Esophagus muscularis mucosa (tissue), 4 donors: ENCODE data around the gene GARIN5B. TPM values are rescaled to one million over a fixed set of nuclear protein-coding genes. Genes with fewer than 3 reads are reported as not detected.

Experiments
- DNase-seq: peaks from one replicate; pipeline ENCODE4 v3.0.0-alpha.2; 2017; ENCODE audit errors: extremely low spot score
- H3K27ac ChIP-seq, 4 donors: fragments of 200-600 bp; sonication (generic); replicated peaks in 1 of 4; 1 replicate in 3 of 4; 2 replicates in 1 of 4; pipeline ENCODE4 v1.5.1; 2016 to 2019; ENCODE audit warnings: mild to moderate bottlenecking in 1 of 4
- H3K27me3 ChIP-seq, 4 donors: fragments of 200-600 bp; sonication (generic); one replicate each; pipeline versions ENCODE4 v1.5.1 to v1.6.0; 2016 to 2019
- H3K36me3 ChIP-seq, 4 donors: fragments of 200-600 bp; sonication (generic); one replicate each; pipeline ENCODE4 v1.5.1; 2016 to 2019
- H3K4me1 ChIP-seq, 4 donors: fragments of 200-600 bp; sonication (generic); one replicate each; pipeline ENCODE4 v1.5.1; 2016 to 2019
- H3K4me3 ChIP-seq, 4 donors: fragments of 200-600 bp; sonication (generic); 1 replicate in 2 of 4; 2 replicates in 2 of 4; pipeline ENCODE4 v1.5.1; 2016 to 2019; ENCODE audit warnings: mild to moderate bottlenecking in 4 of 4, moderate library complexity in 1 of 4
- H3K9me3 ChIP-seq, 4 donors: fragments of 200-600 bp; sonication (generic); 1 replicate in 3 of 4; 2 replicates in 1 of 4; pipeline ENCODE4 v1.5.1; 2016 to 2019
- EP300 ChIP-seq: sonication (generic); formaldehyde crosslinking; IDR thresholded peaks from one replicate; pipeline ENCODE4 v1.6.1; 2017; ENCODE audit warnings: antibody characterized with exemption
- POLR2A ChIP-seq: fragments of 450-650 bp; IDR thresholded peaks from one replicate; pipeline ENCODE4 v1.6.1; 2017; ENCODE audit warnings: antibody characterized with exemption, moderate library complexity, mild to moderate bottlenecking, low read depth
- POLR2AphosphoS5 ChIP-seq, 2 donors: sonication (generic); formaldehyde crosslinking; IDR thresholded peaks; one replicate each; pipeline ENCODE4 v1.6.1; 2017; ENCODE audit warnings: antibody characterized with exemption in 2 of 2
- WGBS: methylation state at CpG from one replicate; pipeline ENCODE4 v1.1.5; 2018; 5-methylcytosine and 5-hydroxymethylcytosine counted together
- intact Hi-C: fragments of 100-400 bp; cut with DNase I; formaldehyde crosslinking; loops from one replicate; pipeline ENCODE4 v1.15.1; 2023
- total RNA-seq, 4 donors: library from RNA; depleted of rRNA; stranded (reverse); fragments of >200 nt; gene quantifications; one replicate each; pipeline versions ENCODE4 v1.1.0 to v1.2.1, GENCODE V29; 2016
- TF ChIP-seq, protein P1 (sequence below), 3 experiments: fragments of 200-600 bp in 2 of 3; fragments of 450-650 bp in 1 of 3; sonication (generic) in 2 of 3; IDR thresholded peaks; one replicate each; pipeline ENCODE4 v1.5.1; 2017 to 2019; ENCODE audit warnings: antibody characterized with exemption in 3 of 3, mild to moderate bottlenecking in 2 of 3, moderate library complexity in 1 of 3

GARIN5B gene
- total RNA-seq, 4 donors from 2014 or later, result not detected

DNA sequence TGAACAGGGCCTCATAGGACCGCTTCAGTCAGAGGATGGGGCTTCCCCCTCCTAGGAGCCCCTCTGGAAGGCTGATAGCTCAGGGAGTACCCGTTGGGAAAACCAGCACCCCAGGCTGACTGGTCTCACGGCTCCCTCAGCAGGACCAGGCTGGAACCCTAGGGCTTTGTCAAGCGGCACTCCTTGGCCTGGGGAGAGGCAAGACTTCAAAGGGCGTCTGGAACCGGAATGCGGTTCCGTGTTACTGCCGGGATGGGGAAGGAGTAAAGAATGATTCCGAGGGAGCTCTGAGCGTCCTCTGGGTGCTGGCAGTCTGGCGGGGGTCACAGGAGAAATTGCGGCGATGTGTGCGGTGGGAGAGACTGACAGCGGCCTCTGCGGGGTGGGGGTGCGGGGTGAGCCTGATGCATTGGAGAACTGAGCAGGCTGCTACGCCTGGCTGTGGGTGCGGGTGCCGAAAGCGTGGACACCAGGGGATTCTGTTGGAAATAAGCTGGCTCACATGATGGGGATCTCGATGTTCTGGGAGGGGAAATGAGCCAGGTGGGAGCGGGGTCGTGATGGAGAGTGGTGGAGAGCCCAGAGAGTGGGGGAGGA lies 10.4 kb downstream of the GARIN5B start:
- H3K27me3 ChIP-seq, result peaks cover 11 to 84% (median 46%) of the 10 kb centered on the region in 4 donors

DNA sequence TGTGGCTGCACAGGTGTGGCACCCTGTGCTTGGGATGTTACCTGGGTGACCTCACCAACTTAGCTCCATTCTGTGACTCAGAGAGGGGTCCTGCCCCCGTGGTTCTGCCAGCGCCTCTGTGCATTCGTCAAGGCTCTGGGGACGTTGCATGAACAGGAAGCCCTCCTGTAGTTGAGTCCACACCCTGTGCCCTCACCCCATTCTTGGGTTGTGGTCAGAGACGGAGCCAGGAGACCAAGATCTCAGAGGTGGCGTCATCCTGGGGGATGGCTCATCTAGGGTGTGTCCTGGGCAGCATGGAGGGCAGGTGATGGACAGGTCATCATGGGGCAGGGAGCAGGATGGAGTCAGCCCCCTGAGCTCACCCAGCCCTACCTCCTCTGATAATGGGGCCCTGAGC lies 11.0 kb downstream of the GARIN5B start:
- no peaks in the 10 kb centered on the region for H3K9me3 ChIP-seq
- H3K27me3 ChIP-seq, result peaks cover 11 to 79% (median 46%) of the 10 kb centered on the region in 4 donors
- intact Hi-C loops, result no loop called here
- TF ChIP-seq, protein P1, sequence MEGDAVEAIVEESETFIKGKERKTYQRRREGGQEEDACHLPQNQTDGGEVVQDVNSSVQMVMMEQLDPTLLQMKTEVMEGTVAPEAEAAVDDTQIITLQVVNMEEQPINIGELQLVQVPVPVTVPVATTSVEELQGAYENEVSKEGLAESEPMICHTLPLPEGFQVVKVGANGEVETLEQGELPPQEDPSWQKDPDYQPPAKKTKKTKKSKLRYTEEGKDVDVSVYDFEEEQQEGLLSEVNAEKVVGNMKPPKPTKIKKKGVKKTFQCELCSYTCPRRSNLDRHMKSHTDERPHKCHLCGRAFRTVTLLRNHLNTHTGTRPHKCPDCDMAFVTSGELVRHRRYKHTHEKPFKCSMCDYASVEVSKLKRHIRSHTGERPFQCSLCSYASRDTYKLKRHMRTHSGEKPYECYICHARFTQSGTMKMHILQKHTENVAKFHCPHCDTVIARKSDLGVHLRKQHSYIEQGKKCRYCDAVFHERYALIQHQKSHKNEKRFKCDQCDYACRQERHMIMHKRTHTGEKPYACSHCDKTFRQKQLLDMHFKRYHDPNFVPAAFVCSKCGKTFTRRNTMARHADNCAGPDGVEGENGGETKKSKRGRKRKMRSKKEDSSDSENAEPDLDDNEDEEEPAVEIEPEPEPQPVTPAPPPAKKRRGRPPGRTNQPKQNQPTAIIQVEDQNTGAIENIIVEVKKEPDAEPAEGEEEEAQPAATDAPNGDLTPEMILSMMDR (IDR thresholded peaks at IDR 0.05), result no peak
- TF ChIP-seq POLR2AphosphoS5 (IDR thresholded peaks at IDR 0.05), result no peak
- TF ChIP-seq EP300, result no peak
- TF ChIP-seq POLR2A, result no peak
- 76% methylated on average over 6 of the region's 6 CpGs for WGBS
- peaks cover 18 to 28% (median 20%) of the 10 kb centered on the region in 4 donors for H3K4me1 ChIP-seq
- no peak for DNase-seq
- H3K36me3 ChIP-seq, result peaks cover 0 to 10% (median 7%) of the 10 kb centered on the region in 4 donors
- no peak overlapping the region for H3K27ac ChIP-seq
- H3K4me3 ChIP-seq, result no peak overlapping the region

More for the DNA sequence above, 10.4 kb downstream of the GARIN5B start:
- H3K27ac ChIP-seq, result no peak overlapping the region
- H3K4me3 ChIP-seq, result no peak overlapping the region
- peaks cover 0 to 4% (median 1%) of the 10 kb centered on the region in 4 donors for H3K36me3 ChIP-seq
- intact Hi-C loops, result no loop called here
- H3K4me1 ChIP-seq, result peaks cover 18 to 23% (median 20%) of the 10 kb centered on the region in 4 donors
- DNase-seq, result no peak
- no peaks in the 10 kb centered on the region for H3K9me3 ChIP-seq
- TF ChIP-seq EP300 (no peak), POLR2AphosphoS5 (IDR thresholded peaks at IDR 0.05) (no peak), POLR2A (no peak)
- TF ChIP-seq, protein P1 (IDR thresholded peaks at IDR 0.05), result no peak
- WGBS, result 67% methylated on average over 25 of the region's 25 CpGs

DNA sequence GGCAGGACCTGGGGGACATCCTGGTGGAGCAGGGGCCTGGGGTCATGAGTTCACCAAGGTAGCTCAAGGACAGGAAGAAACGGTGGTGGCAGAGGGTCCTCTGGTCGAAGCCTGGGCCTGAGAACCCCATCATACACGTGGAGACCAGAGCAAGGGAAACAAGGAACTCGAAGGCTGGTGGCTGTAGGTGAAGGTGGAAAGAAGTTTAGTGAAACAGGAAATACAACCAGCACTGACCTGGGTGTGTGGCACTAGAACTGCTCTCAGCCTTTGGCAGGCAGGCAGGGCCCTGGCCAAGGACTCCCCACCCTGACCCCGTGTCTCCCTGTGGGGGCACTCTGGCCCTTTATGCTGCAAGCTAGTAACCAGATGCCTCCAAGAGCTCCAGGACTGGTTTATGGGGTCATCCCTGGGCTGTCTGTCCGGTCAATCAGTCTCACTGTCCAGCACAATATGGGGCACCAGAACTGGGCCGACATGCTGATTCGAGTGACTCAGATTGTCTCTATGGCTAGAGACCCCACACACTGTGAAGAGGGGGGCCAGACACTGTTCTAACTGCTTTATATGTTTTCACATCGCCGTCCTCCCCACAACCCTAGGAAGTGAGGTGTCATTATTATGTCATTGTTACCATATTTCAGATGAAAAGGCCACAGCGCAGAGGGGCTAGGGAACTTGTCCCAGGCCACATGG lies 12.3 kb downstream of the GARIN5B start:
- Histone ChIP-seq H3K4me3 (no peak overlapping the region), H3K27ac (no peak overlapping the region), H3K36me3 (peaks cover 0 to 23% (median 15%) of the 10 kb centered on the region in 4 donors), H3K27me3 (peaks cover 11 to 68% (median 46%) of the 10 kb centered on the region in 4 donors), H3K4me1 (peaks cover 22 to 36% (median 25%) of the 10 kb centered on the region in 4 donors), H3K9me3 (no peaks in the 10 kb centered on the region)
- no peak for DNase-seq
- 91% methylated on average over 11 of the region's 11 CpGs for WGBS
- TF ChIP-seq POLR2AphosphoS5 (IDR thresholded peaks at IDR 0.05), result no peak
- intact Hi-C loops, result no loop called here

DNA sequence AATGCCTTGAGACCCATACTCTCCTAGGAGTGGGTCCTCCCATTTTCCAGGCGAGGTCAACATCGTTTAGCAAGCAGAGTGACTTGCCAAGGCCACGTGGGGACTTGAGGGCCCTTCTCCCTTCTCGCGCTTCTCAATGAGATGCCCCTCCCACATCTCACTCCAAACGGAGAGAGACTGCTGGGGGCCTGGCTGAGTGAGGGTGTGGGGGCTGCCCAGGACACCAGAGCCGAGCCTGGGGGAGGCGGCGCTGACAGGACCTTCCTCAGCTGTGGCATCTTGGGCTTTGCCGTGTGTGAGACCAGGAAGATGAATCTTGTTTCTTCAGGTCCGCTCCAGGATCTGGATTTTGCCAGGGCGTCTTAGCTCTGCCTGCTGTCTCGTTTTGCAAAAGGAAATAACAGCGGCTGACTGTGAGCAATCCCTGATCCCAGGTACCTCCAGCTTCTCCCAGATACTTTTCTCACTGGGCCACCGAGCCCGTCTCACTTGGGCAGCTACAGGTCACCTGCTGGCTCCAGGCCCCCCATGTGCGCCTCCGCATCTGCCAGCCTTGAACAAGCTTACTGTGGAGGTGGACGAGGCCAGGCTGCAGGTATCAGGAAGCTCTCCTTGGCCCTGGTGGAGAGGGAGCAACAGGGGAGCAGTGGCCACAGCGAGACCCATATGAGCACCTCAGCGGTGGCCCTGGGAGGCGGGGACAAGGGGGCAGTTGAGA lies 14.6 kb downstream of the GARIN5B start:
- 65% methylated on average over 20 of the region's 22 CpGs for WGBS
- H3K4me3 ChIP-seq, result no peak overlapping the region
- peaks cover 4 to 46% (median 30%) of the 10 kb centered on the region in 4 donors for H3K27me3 ChIP-seq
- intact Hi-C loops, result no loop called here
- peaks cover 0 to 37% (median 20%) of the 10 kb centered on the region in 4 donors for H3K36me3 ChIP-seq
- DNase-seq, result no peak
- no peaks in the 10 kb centered on the region for H3K9me3 ChIP-seq
- TF ChIP-seq, protein P1 (IDR thresholded peaks at IDR 0.05), result no peak
- no peak for TF ChIP-seq EP300
- no peak for TF ChIP-seq POLR2AphosphoS5 (IDR thresholded peaks at IDR 0.05)
- no peak for TF ChIP-seq POLR2A
- H3K4me1 ChIP-seq, result peaks cover 7 to 28% (median 17%) of the 10 kb centered on the region in 4 donors
- H3K27ac ChIP-seq, result no peak overlapping the region
